ENCODE measurements around the gene PPP3CB. TPM values are rescaled to one million over a fixed set of nuclear protein-coding genes. Genes with fewer than 3 reads are reported as not detected.

PPP3CB gene
- total RNA-seq, 2 donors from 2014 or later = 25.7 to 40.5 TPM

DNA sequence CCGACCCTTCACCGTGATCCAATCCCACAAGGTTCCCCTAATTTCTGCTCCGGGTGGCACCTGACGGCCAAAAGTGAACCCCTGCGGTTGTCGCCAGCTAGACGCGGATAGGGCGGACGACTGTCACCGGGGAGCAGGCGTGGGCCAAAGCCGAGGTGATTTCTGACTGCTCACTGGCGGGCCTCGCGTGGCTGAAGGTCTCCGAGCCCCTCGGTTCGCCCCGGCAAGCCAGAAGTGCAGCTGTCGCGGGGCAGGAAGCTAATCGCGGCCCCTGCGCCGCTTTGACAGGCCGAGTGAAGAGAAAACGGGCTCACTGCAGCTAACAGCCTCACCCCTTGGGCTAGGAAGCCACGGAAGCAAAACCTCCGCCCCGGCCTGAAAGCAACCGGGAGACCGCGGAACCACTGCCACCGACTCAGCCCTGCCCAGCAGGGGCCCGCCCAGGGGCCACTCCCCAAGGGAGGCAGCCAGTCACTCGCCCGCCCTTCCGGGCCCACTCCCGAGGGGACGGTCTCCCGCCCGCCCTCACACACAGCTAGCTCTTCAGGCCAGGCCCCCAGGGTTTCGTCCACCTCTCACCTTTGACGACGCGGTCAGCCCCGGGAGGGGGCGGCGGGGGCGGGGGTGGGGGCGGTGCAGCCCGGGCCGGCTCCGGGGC, 469 bp downstream of the PPP3CB start:
- no peaks in the 10 kb centered on the region for H3K9me3 Mint-ChIP-seq
- peak; percentile 95 to 97 for ATAC-seq
- H3K27ac Mint-ChIP-seq = peak overlapping the region; percentile 95 to 97
- peaks cover 10 to 19% of the 10 kb centered on the region in 2 donors for H3K36me3 Mint-ChIP-seq
- DNase-seq (ENCODE audit: low spot score in 2 of 2) = peak; percentile 85 to 93

- H3K36me3 Mint-ChIP-seq = peaks cover 10 to 19% of the 10 kb centered on the region in 2 donors
- no peaks in the 10 kb centered on the region for H3K9me3 Mint-ChIP-seq
- DNase-seq (ENCODE audit: low spot score in 2 of 2) (no peak), ATAC-seq (no peak)
- H3K27ac Mint-ChIP-seq = peak overlapping the region; percentile 95 to 97
Measured at GRCh38 chr10:73494877-73495225, 973 bp downstream of the PPP3CB start.

GRCh38 chr10:73494213-73494612, 1.6 kb downstream of the PPP3CB start:
- DNase-seq (ENCODE audit: low spot score in 2 of 2) = no peak
- Mint-ChIP-seq H3K9me3 (no peaks in the 10 kb centered on the region), H3K27ac (no peak overlapping the region), H3K36me3 (peaks cover 10 to 19% of the 10 kb centered on the region in 2 donors)
- no peak for ATAC-seq

DNA sequence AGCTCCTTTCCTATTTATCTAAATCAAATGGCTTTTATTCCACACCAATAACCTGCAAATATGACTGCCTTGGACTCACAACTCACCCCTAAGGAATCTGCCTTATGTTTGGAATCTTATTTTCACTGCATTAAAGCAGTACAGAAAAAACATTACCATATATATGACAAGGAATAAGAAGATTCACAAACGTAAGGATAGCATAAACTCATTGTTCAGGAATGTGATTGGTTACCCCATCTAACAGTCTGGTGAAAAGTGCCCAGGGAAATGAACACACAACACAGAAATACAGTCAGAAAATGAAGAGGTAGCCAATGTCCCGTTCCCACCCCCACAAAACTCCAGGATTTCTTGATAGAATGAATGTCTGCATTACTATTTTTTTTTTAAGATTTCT, 2.0 kb downstream of the PPP3CB start:
- no peak for ATAC-seq
- no peaks in the 10 kb centered on the region for H3K9me3 Mint-ChIP-seq
- peaks cover 13 to 19% of the 10 kb centered on the region in 2 donors for H3K36me3 Mint-ChIP-seq
- no peak overlapping the region for H3K27ac Mint-ChIP-seq
- DNase-seq (ENCODE audit: low spot score in 2 of 2) = no peak

- DNase-seq (ENCODE audit: low spot score in 2 of 2) = no peak
- no peak for ATAC-seq
- Mint-ChIP-seq H3K27ac (no peak overlapping the region), H3K36me3 (peaks cover 0 to 13% of the 10 kb centered on the region in 2 donors), H3K9me3 (peaks cover 0 to 5% of the 10 kb centered on the region in 2 donors)
Measured at GRCh38 chr10:73486601-73487000, 9.2 kb downstream of the PPP3CB start.

- ATAC-seq (no peak), DNase-seq (ENCODE audit: low spot score in 2 of 2) (no peak)
- H3K9me3 Mint-ChIP-seq = peaks cover 0 to 5% of the 10 kb centered on the region in 2 donors
- peak overlapping the region in 1 of 2 donors; percentile 49 for H3K27ac Mint-ChIP-seq
- H3K36me3 Mint-ChIP-seq = peaks cover 0 to 13% of the 10 kb centered on the region in 2 donors
Measured at GRCh38 chr10:73485320-73485719, 10.5 kb downstream of the PPP3CB start.

DNA sequence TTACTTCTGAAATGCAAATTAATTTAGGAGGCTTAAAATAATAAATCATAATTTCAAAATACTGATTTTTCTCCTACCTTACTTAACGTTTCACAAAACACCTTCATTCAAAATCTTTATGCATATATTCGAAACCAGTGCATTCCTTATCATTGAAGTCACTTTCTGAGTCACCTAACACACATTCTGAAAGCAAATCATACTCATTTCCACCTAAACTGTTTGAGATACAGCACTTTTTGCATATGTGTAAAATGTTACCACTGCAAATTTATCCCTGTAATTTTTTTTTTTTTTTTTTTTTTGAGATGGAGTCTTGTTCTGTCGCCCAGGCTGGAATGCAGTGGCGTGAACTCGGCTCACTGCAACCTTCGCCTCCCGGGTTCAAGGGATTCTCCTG, 15.7 kb downstream of the PPP3CB start:
- peaks cover 0 to 19% of the 10 kb centered on the region in 2 donors for H3K36me3 Mint-ChIP-seq
- peak overlapping the region in 1 of 2 donors; percentile 11 for H3K27ac Mint-ChIP-seq

DNA sequence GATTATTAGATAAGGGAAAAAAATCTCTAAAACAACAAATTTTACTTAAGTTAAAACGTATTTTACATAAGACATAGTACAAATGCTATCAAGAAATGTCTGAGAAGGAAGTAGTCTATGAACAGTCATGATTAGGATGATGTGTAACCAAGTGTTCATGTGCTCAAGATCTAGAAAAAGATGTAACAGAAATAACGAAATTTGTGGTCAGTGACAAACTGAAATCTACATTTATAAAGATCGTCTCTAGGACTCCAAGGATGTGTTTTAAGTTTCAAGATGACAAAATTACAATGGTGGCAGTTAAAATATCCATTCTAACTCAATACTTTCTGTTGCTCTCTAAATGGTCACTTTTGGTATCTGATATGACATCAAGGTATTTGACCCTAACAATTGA, 17.2 kb downstream of the PPP3CB start:
- peak; percentile 68 to 82 for ATAC-seq
- Mint-ChIP-seq H3K9me3 (peaks cover 0 to 5% of the 10 kb centered on the region in 2 donors), H3K27ac (peak overlapping the region in 1 of 2 donors; percentile 44), H3K36me3 (peaks cover 0 to 19% of the 10 kb centered on the region in 2 donors)
- DNase-seq (ENCODE audit: low spot score in 2 of 2) = no peak

More for the DNA sequence above, 15.7 kb downstream of the PPP3CB start:
- ATAC-seq (peak; percentile 95 to 96), DNase-seq (ENCODE audit: low spot score in 2 of 2) (no peak)
- H3K9me3 Mint-ChIP-seq = peaks cover 0 to 5% of the 10 kb centered on the region in 2 donors

DNA sequence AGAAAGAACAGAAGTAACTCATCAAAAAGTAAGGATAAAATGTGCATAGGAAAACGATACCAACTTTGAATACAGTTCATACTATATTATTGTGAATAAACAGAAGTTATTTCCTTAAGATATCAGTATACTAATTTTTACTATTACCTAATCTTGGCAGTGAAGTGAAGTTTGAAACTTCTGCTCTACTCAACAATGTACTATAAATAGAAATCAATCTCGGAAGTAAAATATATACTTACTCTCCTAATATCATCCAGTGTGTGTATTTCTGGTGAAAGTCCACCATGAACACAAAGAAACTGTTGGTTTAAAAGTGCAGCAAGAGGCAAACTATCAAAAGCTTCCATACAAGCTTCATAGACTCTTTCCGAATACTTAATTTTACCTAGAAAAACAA, 24.6 kb downstream of the PPP3CB start:
- Mint-ChIP-seq H3K9me3 (no peaks in the 10 kb centered on the region), H3K36me3 (no peaks in the 10 kb centered on the region), H3K27ac (no peak overlapping the region)
- DNase-seq (ENCODE audit: low spot score in 2 of 2) = no peak
- ATAC-seq = no peak

DNA sequence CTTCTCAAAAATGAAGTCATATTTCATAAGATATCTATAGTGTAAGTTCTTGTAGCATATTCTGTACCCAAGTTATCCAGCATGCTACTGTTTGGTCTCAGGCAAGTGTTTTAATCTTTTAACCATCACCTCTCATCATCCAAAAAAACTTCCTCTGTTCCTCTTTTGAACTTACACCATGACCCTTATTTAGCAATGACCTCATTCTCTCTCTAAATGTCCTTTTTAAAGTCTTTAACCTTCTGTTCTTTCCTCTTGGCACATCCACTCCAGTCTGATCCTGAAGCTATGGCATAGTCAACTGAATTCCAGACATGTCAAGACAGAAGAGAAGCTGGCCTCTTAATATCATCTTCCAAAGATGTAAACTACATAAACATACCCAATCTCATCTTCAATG, 26.2 kb downstream of the PPP3CB start:
- DNase-seq (ENCODE audit: low spot score in 2 of 2) = no peak

GRCh38 chr10:73467206-73467605, 28.6 kb downstream of the PPP3CB start:
- DNase-seq (ENCODE audit: low spot score in 2 of 2) = no peak
- no peaks in the 10 kb centered on the region for H3K36me3 Mint-ChIP-seq
- H3K27ac Mint-ChIP-seq = no peak overlapping the region
- H3K9me3 Mint-ChIP-seq = no peaks in the 10 kb centered on the region
- no peak for ATAC-seq

More for the DNA sequence above, 26.2 kb downstream of the PPP3CB start:
- no peak for ATAC-seq
- Mint-ChIP-seq H3K27ac (no peak overlapping the region), H3K36me3 (no peaks in the 10 kb centered on the region), H3K9me3 (no peaks in the 10 kb centered on the region)

- Mint-ChIP-seq H3K27ac (peak overlapping the region in 1 of 2 donors; percentile 44), H3K9me3 (no peaks in the 10 kb centered on the region), H3K36me3 (no peaks in the 10 kb centered on the region)
- DNase-seq (ENCODE audit: low spot score in 2 of 2) (no peak), ATAC-seq (no peak)
Measured at GRCh38 chr10:73465978-73466726, 29.7 kb downstream of the PPP3CB start.

- ATAC-seq (no peak), DNase-seq (ENCODE audit: low spot score in 2 of 2) (no peak)
- H3K9me3 Mint-ChIP-seq = no peaks in the 10 kb centered on the region
- H3K27ac Mint-ChIP-seq = peak overlapping the region in 1 of 2 donors; percentile 2
- H3K36me3 Mint-ChIP-seq = peaks cover 0 to 6% of the 10 kb centered on the region in 2 donors
Measured at GRCh38 chr10:73460897-73461296, 34.9 kb downstream of the PPP3CB start.

DNA sequence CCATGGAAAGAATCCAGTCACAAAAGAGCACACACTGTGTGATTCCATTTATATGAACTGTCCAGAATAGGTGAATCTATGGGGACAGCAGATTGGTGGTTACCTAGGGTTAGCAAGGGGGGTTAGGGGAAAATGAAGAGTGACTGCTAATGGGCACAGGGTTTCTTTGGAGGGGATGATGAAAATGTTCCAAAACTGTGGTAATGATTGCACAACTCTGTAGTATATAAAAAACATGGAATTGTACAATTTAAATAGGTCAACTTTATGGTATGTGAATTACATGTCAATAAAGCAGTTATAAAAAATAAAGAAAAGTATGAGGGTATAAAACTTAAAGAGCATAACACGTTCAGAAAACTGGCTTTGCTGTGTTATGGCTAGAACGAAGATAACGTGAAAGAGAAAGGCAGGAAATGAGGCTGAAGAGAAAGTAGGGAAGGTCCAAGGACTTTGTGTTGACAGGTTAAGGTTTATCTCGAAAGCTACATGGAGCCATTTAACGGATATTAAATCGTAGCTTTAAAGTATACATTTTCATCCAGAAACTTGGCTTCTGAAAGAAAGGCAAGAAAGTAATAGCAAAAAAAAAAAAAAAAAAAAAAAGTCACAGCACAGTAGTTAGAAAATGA, 36.0 kb downstream of the PPP3CB start:
- DNase-seq (ENCODE audit: low spot score in 2 of 2) = no peak
- Mint-ChIP-seq H3K36me3 (peaks cover 0 to 6% of the 10 kb centered on the region in 2 donors), H3K27ac (no peak overlapping the region), H3K9me3 (no peaks in the 10 kb centered on the region)
- no peak for ATAC-seq

DNA sequence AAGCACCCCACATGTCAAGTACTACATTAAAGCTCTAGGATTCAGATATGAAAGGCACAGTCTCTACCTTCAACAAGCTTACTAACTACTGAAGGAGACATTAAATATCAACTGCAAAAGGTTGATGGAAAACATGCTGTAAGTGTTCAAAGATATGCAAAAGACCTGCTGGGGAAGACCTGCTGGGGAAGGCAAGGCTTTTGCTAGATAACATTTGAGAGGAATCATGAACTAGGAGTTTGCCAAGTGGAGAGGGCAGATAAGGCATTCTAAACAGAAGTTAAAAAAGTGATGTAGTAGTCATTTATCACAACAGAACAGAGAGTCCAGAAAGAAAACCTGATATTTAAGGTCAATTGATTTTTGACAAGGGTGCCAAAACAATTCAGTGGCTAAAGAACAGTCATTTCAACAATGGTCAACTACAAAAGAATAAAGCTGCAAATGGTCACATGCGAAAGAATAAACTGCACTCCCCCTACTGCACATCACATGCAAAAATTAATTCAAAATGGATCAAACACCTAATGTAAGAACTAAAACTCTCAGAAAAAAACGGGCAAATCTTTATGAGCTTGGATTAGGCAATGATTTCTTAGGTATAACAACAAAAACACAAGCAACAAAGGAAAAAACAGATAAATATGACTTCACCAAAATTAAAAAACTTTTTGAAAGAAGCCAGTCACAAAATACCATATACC, 39.5 kb downstream of the PPP3CB start:
- no peaks in the 10 kb centered on the region for H3K9me3 Mint-ChIP-seq
- DNase-seq (ENCODE audit: low spot score in 2 of 2) = no peak
- H3K27ac Mint-ChIP-seq = no peak overlapping the region
- no peak for ATAC-seq
- peaks cover 0 to 6% of the 10 kb centered on the region in 2 donors for H3K36me3 Mint-ChIP-seq

DNA sequence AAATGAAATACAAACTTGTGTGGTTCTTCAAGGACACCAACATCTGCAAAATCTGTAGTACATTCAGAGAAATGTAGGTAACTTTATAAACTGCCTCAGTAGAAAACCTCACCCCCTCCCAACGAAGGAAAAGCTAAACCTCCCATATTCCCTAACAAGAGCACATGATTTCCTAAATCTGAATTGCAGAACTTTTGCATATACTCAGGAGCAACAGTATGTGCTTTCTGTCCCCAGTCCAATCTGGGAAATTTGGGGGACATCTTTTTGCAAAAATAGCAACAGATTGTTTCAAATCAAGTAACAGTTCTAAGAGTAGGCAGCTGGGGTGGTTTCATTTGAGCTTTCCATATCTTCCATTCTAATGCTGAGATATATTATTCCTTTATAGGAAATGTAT, 46.7 kb downstream of the PPP3CB start:
- no peak overlapping the region for H3K27ac Mint-ChIP-seq
- H3K36me3 Mint-ChIP-seq = no peaks in the 10 kb centered on the region
- no peaks in the 10 kb centered on the region for H3K9me3 Mint-ChIP-seq
- DNase-seq (ENCODE audit: low spot score in 2 of 2) = no peak
- no peak for ATAC-seq

DNA sequence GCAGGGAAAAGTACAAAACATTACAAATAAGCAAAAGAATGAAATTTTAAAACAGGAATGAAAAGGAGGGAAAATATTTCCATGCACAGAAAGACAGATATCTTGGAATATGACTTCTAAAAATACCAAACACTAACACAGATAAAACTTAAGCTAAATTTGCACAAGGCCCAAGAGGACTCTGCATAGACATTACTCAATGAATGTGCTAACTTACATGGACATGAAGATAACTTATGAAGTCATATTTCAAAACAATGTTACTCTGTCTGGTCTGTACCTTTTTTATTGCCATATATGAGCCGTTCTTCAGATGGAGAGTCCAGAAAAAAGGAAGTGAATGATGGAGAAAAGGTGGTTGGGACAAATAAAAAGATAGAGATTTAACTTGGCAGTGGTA, 47.4 kb downstream of the PPP3CB start:
- H3K9me3 Mint-ChIP-seq = no peaks in the 10 kb centered on the region
- ATAC-seq (no peak), DNase-seq (ENCODE audit: low spot score in 2 of 2) (no peak)
- no peaks in the 10 kb centered on the region for H3K36me3 Mint-ChIP-seq
- no peak overlapping the region for H3K27ac Mint-ChIP-seq

Data from activated naive CD4-positive, alpha-beta T cell treated with anti-CD3 and anti-CD28 coated beads, Interleukin-2, amount 50 U/mL, for 72 hours (primary cell).